Lung (tissue), 12 donors: ENCODE measurements around the gene PRKG1. TPM values are rescaled to one million over a fixed set of nuclear protein-coding genes. Genes with fewer than 3 reads are reported as not detected.

Experiments
- ATAC-seq: fragments of 200-7000 bp; cut with Tn5 transposase; one replicate; pipeline ENCODE4 v1.9.1; 2020; ENCODE audit warnings: moderate number of reproducible peaks; ENCODE audit not compliant: insufficient read depth, low FRiP score
- DNase-seq, 3 donors: peaks; one replicate each; pipeline ENCODE4 v3.0.0-alpha.2; 2013 to 2017
- H3K27ac ChIP-seq, 2 donors: one replicate each; pipeline ENCODE4 v1.5.1; 2013; ENCODE audit warnings: mild to moderate bottlenecking in 2 of 2, moderate library complexity in 2 of 2, control low read depth in 1 of 2, inconsistent platforms in 1 of 2, low read depth in 1 of 2, low read length in 1 of 2
- H3K27me3 ChIP-seq, 3 donors: one replicate each; pipeline ENCODE4 v1.5.1; 2013; ENCODE audit warnings: low read length in 2 of 3; ENCODE audit not compliant: control insufficient read depth in 3 of 3, insufficient read depth in 3 of 3
- H3K36me3 ChIP-seq, 4 donors: one replicate each; pipeline ENCODE4 v1.5.1; 2013; ENCODE audit warnings: low read length in 4 of 4, mild to moderate bottlenecking in 1 of 4, moderate library complexity in 1 of 4; ENCODE audit not compliant: control insufficient read depth in 4 of 4, insufficient read depth in 4 of 4
- H3K4me1 ChIP-seq, 5 donors: one replicate each; pipeline ENCODE4 v1.5.1; 2013; ENCODE audit warnings: low read length in 5 of 5, mild to moderate bottlenecking in 2 of 5, moderate library complexity in 1 of 5; ENCODE audit not compliant: control insufficient read depth in 5 of 5, insufficient read depth in 5 of 5
- H3K4me3 ChIP-seq: one replicate; pipeline ENCODE4 v1.5.1; 2013; ENCODE audit warnings: mild to moderate bottlenecking, control low read depth, moderate library complexity
- H3K9ac ChIP-seq, 2 donors: one replicate each; pipeline ENCODE4 v1.5.1; 2013; ENCODE audit warnings: low read length in 2 of 2, control low read depth in 1 of 2; ENCODE audit not compliant: insufficient read depth in 1 of 2
- H3K9me3 ChIP-seq, 4 donors: one replicate each; pipeline ENCODE4 v1.5.1; 2013; ENCODE audit warnings: low read length in 3 of 4, mild to moderate bottlenecking in 1 of 4, moderate library complexity in 1 of 4; ENCODE audit not compliant: control insufficient read depth in 4 of 4, insufficient read depth in 3 of 4
- CTCF ChIP-seq: IDR thresholded peaks from 2 replicates; pipeline ENCODE4 v1.5.1; 2012; ENCODE audit warnings: mild to moderate bottlenecking; ENCODE audit errors: control extremely low read depth, extremely low read depth
- WGBS, 2 donors: extraction: QIAGEN DNeasy Blood & Tissue Kit; methylation state at CpG; one replicate each; pipeline ENCODE4 v1.1.7; 2013; 5-methylcytosine and 5-hydroxymethylcytosine counted together
- polyA plus RNA-seq, 2 donors: library from polyadenylated mRNA; stranded (reverse); fragments of 200-250 nt; gene quantifications; one replicate each; pipeline ENCODE4 v1.2.1, GENCODE V29; 2013
- total RNA-seq, 2 donors: library from RNA; depleted of rRNA in 1 of 2; stranded (reverse); fragments of >200 nt in 1 of 2; gene quantifications; one replicate each; pipeline ENCODE4 v1.2.1, GENCODE V29; 2014 to 2021
- donor health status: control.
- donor health status: control.
- donor health status: Bipolar disorder and iron deficiency.
- donor health status: healthy.
- donor health status: DM: yes; HTN: yes; CAD: no.

Gene PRKG1
- total and polyA plus RNA-seq, 4 donors, result 2.1 to 50.8 (median 15.1) TPM

- H3K27me3 ChIP-seq, result no peaks in the 10 kb centered on the region
- WGBS, 2 donors, result 71 to 80% methylated on average over 2 of the region's 2 CpGs
- no peak overlapping the region for H3K27ac ChIP-seq
- no peak for ATAC-seq
- H3K9me3 ChIP-seq, result peaks cover 0 to 3% (median 1%) of the 10 kb centered on the region in 4 donors
- DNase-seq, result peak in 1 of 3 donors; percentile 13
- no peak overlapping the region for H3K4me3 ChIP-seq
- no peaks in the 10 kb centered on the region for H3K36me3 ChIP-seq
- no peaks in the 10 kb centered on the region for H3K4me1 ChIP-seq
- no peak overlapping the region for H3K9ac ChIP-seq
- no peak for TF ChIP-seq CTCF
These were observed 533.9 kb downstream of the PRKG1 start for GRCh38 chr10:51608211-51608610.

GRCh38 chr10:51615764-51616298 lies 541.5 kb downstream of the PRKG1 start:
- no peaks in the 10 kb centered on the region for H3K36me3 ChIP-seq
- peaks cover 0 to 3% (median 0%) of the 10 kb centered on the region in 4 donors for H3K9me3 ChIP-seq
- H3K4me1 ChIP-seq, result peaks cover 0 to 7% (median 0%) of the 10 kb centered on the region in 5 donors
- no peak for TF ChIP-seq CTCF
- no peak overlapping the region for H3K27ac ChIP-seq
- H3K9ac ChIP-seq, result no peak overlapping the region
- 69 to 85% methylated on average over 3 of the region's 3 CpGs for WGBS, 2 donors
- ATAC-seq, result no peak
- H3K27me3 ChIP-seq, result no peaks in the 10 kb centered on the region
- no peak overlapping the region for H3K4me3 ChIP-seq
- no peak for DNase-seq

- no peak overlapping the region for H3K4me3 ChIP-seq
- no peak for ATAC-seq
- peaks cover 0 to 7% (median 0%) of the 10 kb centered on the region in 5 donors for H3K4me1 ChIP-seq
- no peak for TF ChIP-seq CTCF
- WGBS, 2 donors, result 86 to 88% methylated on average over 4 of the region's 4 CpGs
- H3K36me3 ChIP-seq, result no peaks in the 10 kb centered on the region
- no peak overlapping the region for H3K27ac ChIP-seq
- H3K27me3 ChIP-seq, result no peaks in the 10 kb centered on the region
- H3K9ac ChIP-seq, result no peak overlapping the region
- DNase-seq, result no peak
- no peaks in the 10 kb centered on the region for H3K9me3 ChIP-seq
These were observed 543.4 kb downstream of the PRKG1 start for GRCh38 chr10:51617576-51618235.
